H1 (cell line): ENCODE results near the gene CORT. TPM values are rescaled to one million over a fixed set of nuclear protein-coding genes. Genes with fewer than 3 reads are reported as not detected.

Source experiments
- CTCF ChIA-PET: fragments of 300-600 bp; sonication (Branson Sonifier 250); formaldehyde crosslinking; loops from one replicate; lab custom pipeline; 2021; ENCODE audit not compliant: partially characterized antibody; lab: Charles Lee
- POLR2A ChIA-PET: fragments of 300-600 bp; sonication (Branson Sonifier 250); formaldehyde crosslinking; loops from one replicate; lab custom pipeline; 2021; ENCODE audit warnings: inconsistent platforms; ENCODE audit not compliant: partially characterized antibody; lab: Charles Lee
- DNase-seq, 2 experiments: peaks; one replicate each; pipeline versions ENCODE4 v3.0.0 to v3.0.0-alpha.2; 2010 to 2022; ENCODE audit warnings: low spot score in 2 of 2, low read depth in 1 of 2, mixed read lengths in 1 of 2
- FAIRE-seq: peaks from 2 replicates; lab custom pipeline; 2011; peaks lifted over from hg19 to GRCh38; lab: Jason Lieb, UNC
- H2AFZ ChIP-seq: 2 replicates; pipeline ENCODE4 v1.8.1; 2012; ENCODE audit warnings: low read length, inconsistent platforms
- H2AK5ac ChIP-seq: 2 replicates; pipeline ENCODE4 v1.6.1; 2013; ENCODE audit warnings: low read depth, low read length
- H2BK120ac ChIP-seq: replicated peaks from 2 replicates; pipeline ENCODE3; 2013; ENCODE audit warnings: low read depth, low read length, inconsistent platforms
- H2BK12ac ChIP-seq: 2 replicates; pipeline ENCODE4 v1.6.1; 2013; ENCODE audit warnings: low read depth, low read length
- H2BK15ac ChIP-seq: 2 replicates; pipeline ENCODE4 v1.6.1; 2013; ENCODE audit warnings: low read length
- H2BK20ac ChIP-seq: 2 replicates; pipeline ENCODE4 v1.6.1; 2013; ENCODE audit warnings: low read length
- H2BK5ac ChIP-seq: 2 replicates; pipeline ENCODE4 v1.6.1; 2013; ENCODE audit warnings: low read depth, low read length
- H3K14ac ChIP-seq: 2 replicates; pipeline ENCODE4 v1.6.1; 2013; ENCODE audit warnings: inconsistent platforms; ENCODE audit not compliant: insufficient read length
- H3K18ac ChIP-seq: 2 replicates; pipeline ENCODE4 v1.6.1; 2013; ENCODE audit warnings: low read length; ENCODE audit errors: extremely low read depth
- H3K23ac ChIP-seq: 2 replicates; pipeline ENCODE4 v1.6.1; 2013; ENCODE audit warnings: inconsistent platforms; ENCODE audit not compliant: insufficient read length
- H3K23me2 ChIP-seq: 2 replicates; pipeline ENCODE4 v1.6.1; 2013; ENCODE audit warnings: low read depth, low read length
- H3K27ac ChIP-seq: 2 replicates; pipeline ENCODE4 v1.6.1; 2011; ENCODE audit warnings: low read depth, low read length, inconsistent platforms
- H3K27me3 ChIP-seq, 4 experiments: replicated peaks in 1 of 4; 1 replicate in 1 of 4; 2 replicates in 3 of 4; pipeline versions ENCODE4 v1.6.1 to v1.8.1; 2011 to 2013; ENCODE audit warnings: low read length in 3 of 4, mild to moderate bottlenecking in 3 of 4, inconsistent platforms in 2 of 4, mixed read lengths in 2 of 4, moderate library complexity in 1 of 4; ENCODE audit not compliant: control insufficient read depth in 3 of 4, insufficient read depth in 3 of 4; ENCODE audit errors: extremely low read depth in 1 of 4
- H3K36me3 ChIP-seq, 4 experiments: 2 replicates each; pipeline versions ENCODE4 v1.6.1 to v1.8.1; 2011 to 2013; ENCODE audit warnings: mild to moderate bottlenecking in 4 of 4, low read length in 3 of 4, moderate library complexity in 2 of 4, control low read depth in 1 of 4, inconsistent platforms in 1 of 4; ENCODE audit not compliant: insufficient read depth in 4 of 4, control insufficient read depth in 2 of 4
- H3K4ac ChIP-seq: replicated peaks from 2 replicates; pipeline ENCODE3; 2013; ENCODE audit warnings: low read length, low read depth, mixed read lengths, inconsistent platforms; ENCODE audit not compliant: insufficient read length
- H3K4me1 ChIP-seq, 4 experiments: replicated peaks in 1 of 4; 1 replicate in 1 of 4; 2 replicates in 3 of 4; pipeline versions ENCODE4 v1.6.1 to v1.8.1; 2011 to 2013; ENCODE audit warnings: low read length in 3 of 4, inconsistent platforms in 2 of 4, mixed read lengths in 1 of 4; ENCODE audit not compliant: insufficient read depth in 4 of 4, control insufficient read depth in 3 of 4
- H3K4me2 ChIP-seq, 2 experiments: 2 replicates each; pipeline versions ENCODE4 v1.6.1 to v1.8.1; 2011 to 2013; ENCODE audit warnings: low read depth in 2 of 2, low read length in 2 of 2, control low read depth in 1 of 2, inconsistent platforms in 1 of 2, mild to moderate bottlenecking in 1 of 2; ENCODE audit not compliant: insufficient read depth in 1 of 2
- H3K4me3 ChIP-seq, 4 experiments: fragments of 200-600, 300-600 bp in 1 of 4; sonication (generic), shearing (Covaris generic), sonication (Bioruptor Twin) in 1 of 4; 2 replicates each; pipeline versions ENCODE4 v1.5.1 to v1.8.1; 2011 to 2016; ENCODE audit warnings: low read length in 4 of 4, low read depth in 3 of 4, control low read depth in 2 of 4, inconsistent platforms in 2 of 4, mild to moderate bottlenecking in 2 of 4, mixed read lengths in 1 of 4, moderate library complexity in 1 of 4; ENCODE audit not compliant: insufficient read depth in 2 of 4; ENCODE audit errors: extremely low read depth in 1 of 4
- H3K56ac ChIP-seq: replicated peaks from 2 replicates; pipeline ENCODE3; 2013; ENCODE audit warnings: low read depth, mild to moderate bottlenecking, mixed read lengths, low read length, inconsistent platforms; ENCODE audit not compliant: insufficient read length
- H3K79me1 ChIP-seq: 2 replicates; pipeline ENCODE4 v1.6.1; 2013; ENCODE audit warnings: low read depth, low read length, control low read depth
- H3K79me2 ChIP-seq, 2 experiments: 2 replicates each; pipeline versions ENCODE4 v1.6.1 to v1.8.1; 2012 to 2013; ENCODE audit warnings: low read length in 2 of 2, mild to moderate bottlenecking in 2 of 2, inconsistent platforms in 1 of 2; ENCODE audit not compliant: insufficient read depth in 2 of 2, control insufficient read depth in 1 of 2
- H3K9ac ChIP-seq, 4 experiments: replicated peaks in 1 of 4; 1 replicate in 1 of 4; 2 replicates in 3 of 4; pipeline versions ENCODE4 v1.6.1 to v1.8.1; 2011 to 2013; ENCODE audit warnings: low read depth in 3 of 4, low read length in 3 of 4, control low read depth in 2 of 4, mild to moderate bottlenecking in 2 of 4, moderate library complexity in 2 of 4, inconsistent platforms in 1 of 4; ENCODE audit errors: extremely low read depth in 1 of 4
- H3K9me3 ChIP-seq, 2 experiments: 2 replicates each; pipeline versions ENCODE4 v1.6.1 to v1.8.1; 2012 to 2013; ENCODE audit warnings: mild to moderate bottlenecking in 2 of 2, moderate library complexity in 2 of 2, control low read depth in 1 of 2, inconsistent platforms in 1 of 2, low read depth in 1 of 2, low read length in 1 of 2, mixed read lengths in 1 of 2; ENCODE audit not compliant: insufficient read depth in 2 of 2
- H4K20me1 ChIP-seq, 2 experiments: replicated peaks in 1 of 2; 2 replicates each; pipeline versions ENCODE3 to v1.8.1; 2011 to 2013; ENCODE audit warnings: inconsistent platforms in 2 of 2, low read length in 2 of 2, mild to moderate bottlenecking in 1 of 2; ENCODE audit not compliant: insufficient read depth in 2 of 2, control insufficient read depth in 1 of 2
- H4K5ac ChIP-seq: 2 replicates; pipeline ENCODE4 v1.6.1; 2013; ENCODE audit warnings: low read length, low read depth, mixed read lengths, inconsistent platforms; ENCODE audit not compliant: insufficient read length
- H4K8ac ChIP-seq: 2 replicates; pipeline ENCODE4 v1.8.0; 2013; ENCODE audit warnings: mild to moderate bottlenecking, moderate library complexity, low read length, inconsistent platforms; ENCODE audit not compliant: insufficient read depth; ENCODE audit errors: extremely low read depth
- H4K91ac ChIP-seq: replicated peaks from 2 replicates; pipeline ENCODE3; 2013; ENCODE audit warnings: low read length, mixed read lengths, inconsistent platforms; ENCODE audit not compliant: insufficient read length
- HDAC2 ChIP-seq, 2 experiments: fragments of 300-600 bp in 1 of 2; sonication (generic) in 1 of 2; IDR thresholded peaks; 2 replicates each; pipeline ENCODE4 v1.6.1; 2011 to 2012; ENCODE audit warnings: low read depth in 2 of 2, low read length in 2 of 2, mild to moderate bottlenecking in 2 of 2, moderate library complexity in 2 of 2, borderline replicate concordance in 1 of 2, inconsistent platforms in 1 of 2
- POLR2A ChIP-seq, 2 experiments: IDR thresholded peaks; 1 replicate in 1 of 2; 2 replicates in 1 of 2; pipeline ENCODE4 v1.6.1; 2011; ENCODE audit warnings: low read depth in 2 of 2, low read length in 2 of 2, mild to moderate bottlenecking in 2 of 2; ENCODE audit errors: control extremely low read depth in 1 of 2
- ZNF274 ChIP-seq: IDR thresholded peaks from 2 replicates; pipeline ENCODE4 v1.7.0; 2012; ENCODE audit warnings: low read length, borderline replicate concordance; ENCODE audit errors: extremely low read depth
- WGBS, 2 experiments: shearing (Covaris generic) in 1 of 2; methylation state at CpG; one replicate each; pipeline versions ENCODE4 v1.1.6 to v1.1.7; 2013 to 2015; ENCODE audit warnings: low lambda C conversion rate in 2 of 2, mixed read lengths in 2 of 2, inconsistent platforms in 1 of 2, low coverage in 1 of 2, missing lambda C conversion rate in 1 of 2; ENCODE audit not compliant: insufficient replicate concordance in 2 of 2, insufficient coverage in 1 of 2, insufficient read length in 1 of 2; ENCODE audit errors: extremely low coverage in 1 of 2, missing lambda C conversion rate in 1 of 2; 5-methylcytosine and 5-hydroxymethylcytosine counted together
- polyA plus RNA-seq, 7 experiments: library from polyadenylated mRNA; depleted of rRNA in 3 of 7; stranded (reverse) in 5 of 7; unstranded in 2 of 7; fragments of >200 nt in 5 of 7; fragments of 200-250 nt in 2 of 7; gene quantifications; 1 replicate in 5 of 7; 2 replicates in 1 of 7; 4 replicates in 1 of 7; pipeline versions ENCODE4 v1.2.1 to v1.2.3, GENCODE V29; 2011 to 2013; ENCODE audit warnings: missing spikeins in 2 of 7, mixed read lengths in 2 of 7
- total RNA-seq: library from RNA; stranded (reverse); fragmentation: NEBNext Ultra II Directional; extraction: Animal tissue kit (Norgen Biotek cat#: 25700); gene quantifications from 2 replicates; pipeline ENCODE4 v1.2.1, GENCODE V29; 2021

The CORT gene
- total and polyA plus RNA-seq, 2 of the 8 experiments (the other 6 are each of a cell fraction or from before 2014, with no cell fraction given) = 0.15 to 0.30 TPM

GRCh38 chr1:10440794-10441193 lies 9.0 kb upstream of the CORT start:
- Histone ChIP-seq H2BK15ac (no peak overlapping the region), H3K23me2 (no peaks in the 10 kb centered on the region; the same call in 1 of the 2 replicates), H3K9ac (no peak overlapping the region), H3K14ac (no peak overlapping the region), H3K56ac (no peak overlapping the region), H2AFZ (no peak overlapping the region), H4K91ac (no peak overlapping the region), H4K20me1 (no peaks in the 10 kb centered on the region), H2BK120ac (no peak overlapping the region), H3K4me3 (no peak overlapping the region), H4K8ac (no peak overlapping the region), H3K79me2 (no peaks in the 10 kb centered on the region), H2BK5ac (no peak overlapping the region), H3K4me1 (no peaks in the 10 kb centered on the region), H2BK20ac (no peak overlapping the region), H3K23ac (no peak overlapping the region), H3K4me2 (no peak overlapping the region), H2AK5ac (no peak overlapping the region), H3K36me3 (peaks cover 0 to 9% (median 0%) of the 10 kb centered on the region in 4 experiments; a peak in 2 of 8 replicates), H4K5ac (no peak overlapping the region), H3K9me3 (no peaks in the 10 kb centered on the region), H3K27me3 (no peaks in the 10 kb centered on the region; a peak in 1 of 7 replicates), H2BK12ac (no peak overlapping the region), H3K18ac (no peak overlapping the region), H3K27ac (no peak overlapping the region), H3K79me1 (no peaks in the 10 kb centered on the region; the same call in 1 of the 2 replicates), H3K4ac (no peak overlapping the region)
- FAIRE-seq = no peak
- no peak for TF ChIP-seq ZNF274
- TF ChIP-seq HDAC2 (IDR thresholded peaks at IDR 0.05; ENCODE audit: borderline replicate concordance in 1 of 2, low read depth in 2 of 2, low read length in 2 of 2) = no peak
- TF ChIP-seq POLR2A (IDR thresholded peaks at IDR 0.05; ENCODE audit: control extremely low read depth in 1 of 2, low read depth in 2 of 2, low read length in 2 of 2) = no peak
- WGBS, 2 experiments = 92% methylated on average over 5 of the region's 5 CpGs; no CpG with 5 or more reads in 1 of the 2 experiments
- no peak for DNase-seq
- POLR2A ChIA-PET = interaction anchor here (1.1 to 1.6 kb wide), 2 partner anchors 10 to 72 kb away, joined by 3 read pairs; partner anchors contain the start of gene CENPS
- CTCF ChIA-PET = interaction anchor here (3.2 kb wide), 1 partner anchor 10 kb away, joined by 12 read pairs; the partner anchor contains the start of gene CENPS
